ENCODE results near the gene NANOS2. TPM values are rescaled to one million over a fixed set of nuclear protein-coding genes. Genes with fewer than 3 reads are reported as not detected.

The NANOS2 gene
- total and polyA plus RNA-seq, 9 of the 15 experiments (the other 6 are each of a cell fraction or from before 2014, with no cell fraction given) = not detected

GRCh38 chr19:45899919-45900589 lies 14.5 kb downstream of the NANOS2 start (continued):
- no peak for TF ChIP-seq TCF3 (CRISPR knock-in tag; IDR thresholded peaks at IDR 0.05)
- TF ChIP-seq TAF7 (tag; IDR thresholded peaks at IDR 0.05) = no peak
- TF ChIP-seq ZNF589 (CRISPR knock-in tag; IDR thresholded peaks at IDR 0.05; ENCODE audit: low read depth) = no peak
- TF ChIP-seq ARID3A (IDR thresholded peaks at IDR 0.05; ENCODE audit: borderline replicate concordance, low read depth, low read length) = no peak
- TF ChIP-seq SMARCA5 (IDR thresholded peaks at IDR 0.05) = peak; percentile 91
- TF ChIP-seq MLX (CRISPR knock-in tag; conservative IDR thresholded peaks at IDR 0.05) = no peak
- TF ChIP-seq MITF (IDR thresholded peaks at IDR 0.05) = no peak
- no peak for TF ChIP-seq CREBBP (IDR thresholded peaks at IDR 0.05; ENCODE audit: low read depth, low read length)
- TF ChIP-seq PPARD (CRISPR knock-in tag; IDR thresholded peaks at IDR 0.05) = no peak
- TF ChIP-seq CBX3 (IDR thresholded peaks at IDR 0.05; ENCODE audit: borderline replicate concordance in 1 of 2, low read length in 2 of 2) = peak in 1 of 2 experiments; percentile 19; a peak in 2 of 3 replicates
- TF ChIP-seq KLF13 (tag; IDR thresholded peaks at IDR 0.05; ENCODE audit: borderline replicate concordance, low read depth) = no peak
- TF ChIP-seq ELK3 (CRISPR knock-in tag; IDR thresholded peaks at IDR 0.05) = no peak
- TF ChIP-seq OTX1 (CRISPR knock-in tag; IDR thresholded peaks at IDR 0.05) = no peak
- no peak for TF ChIP-seq MYBL2 (IDR thresholded peaks at IDR 0.05; ENCODE audit: low read depth)
- TF ChIP-seq MYBL2 (CRISPR knock-in tag; IDR thresholded peaks at IDR 0.05; ENCODE audit: borderline replicate concordance) = no peak
- no peak for TF ChIP-seq ARID2 (IDR thresholded peaks at IDR 0.05)
- TF ChIP-seq BRD9 (IDR thresholded peaks at IDR 0.05; ENCODE audit: low read depth, partially characterized antibody) = peak; percentile 52
- no peak for TF ChIP-seq RBM39 (optimal IDR thresholded peaks at IDR 0.05; ENCODE audit: low read depth, low read length)
- no peak for TF ChIP-seq ZNF311 (CRISPR knock-in tag; IDR thresholded peaks at IDR 0.05)
- TF ChIP-seq VEZF1 (CRISPR knock-in tag; IDR thresholded peaks at IDR 0.05) = no peak
- peak; percentile 96 for TF ChIP-seq ZFP36 (IDR thresholded peaks at IDR 0.05; ENCODE audit: low read depth, low read length, partially characterized antibody)
- no peak for TF ChIP-seq EZH2 (IDR thresholded peaks at IDR 0.05; ENCODE audit: borderline replicate concordance, low read depth, low read length)
- peak; percentile 96 for TF ChIP-seq BCOR (IDR thresholded peaks at IDR 0.05)
- no peak for TF ChIP-seq ZBTB17 (CRISPR knock-in tag; IDR thresholded peaks at IDR 0.05)

All from K562 (cell line).